Heart right ventricle (tissue), 16 donors: ENCODE data around the gene ZC2HC1C. TPM values are rescaled to one million over a fixed set of nuclear protein-coding genes. Genes with fewer than 3 reads are reported as not detected.
A peak's percentile ranks its signal among the peaks of the same experiment; 100 is the strongest.

Experiments used
- ATAC-seq, 8 donors: fragments of 200-7000 bp; cut with Tn5 transposase; one replicate each; pipeline ENCODE4 v1.9.1; 2020; ENCODE audit warnings: mild to moderate bottlenecking in 8 of 8, moderate library complexity in 8 of 8, moderate number of reproducible peaks in 1 of 8
- DNase-seq, 2 donors: peaks; one replicate each; pipeline ENCODE4 v3.0.0-alpha.2; 2020
- H3K27ac ChIP-seq, 10 donors: fragments of 200-600 bp; sonication (generic) in 2 of 10; one replicate each; pipeline versions ENCODE4 v1.5.0 to v1.8.0; 2020 to 2022; ENCODE audit warnings: mild to moderate bottlenecking in 3 of 10
- H3K27me3 ChIP-seq, 7 donors: fragments of 200-600 bp; one replicate each; pipeline ENCODE4 v1.8.0; 2021 to 2022; ENCODE audit warnings: mild to moderate bottlenecking in 2 of 7
- H3K36me3 ChIP-seq, 9 donors: fragments of 200-600 bp; sonication (generic) in 1 of 9; one replicate each; pipeline versions ENCODE4 v1.5.0 to v1.8.0; 2020 to 2022; ENCODE audit warnings: mild to moderate bottlenecking in 2 of 9
- H3K4me1 ChIP-seq, 9 donors: fragments of 200-600 bp; sonication (generic) in 1 of 9; one replicate each; pipeline versions ENCODE4 v1.5.0 to v1.8.0; 2020 to 2022; ENCODE audit warnings: mild to moderate bottlenecking in 4 of 9
- H3K4me3 ChIP-seq, 10 donors: fragments of 200-600 bp; sonication (generic) in 2 of 10; one replicate each; pipeline versions ENCODE4 v1.5.0 to v1.8.0; 2020 to 2022; ENCODE audit warnings: mild to moderate bottlenecking in 7 of 10, moderate library complexity in 2 of 10
- H3K9me3 ChIP-seq, 11 donors: fragments of 200-600 bp in 10 of 11; sonication (generic) in 2 of 11; one replicate each; pipeline versions ENCODE4 v1.5.0 to v1.8.0; 2013 to 2022; ENCODE audit warnings: mild to moderate bottlenecking in 2 of 11, control low read depth in 1 of 11, moderate library complexity in 1 of 11
- WGBS, 2 donors: extraction: QIAGEN DNeasy Blood & Tissue Kit; methylation state at CpG; one replicate each; pipeline ENCODE4 v1.1.7; 2013; ENCODE audit warnings: inconsistent platforms in 1 of 2; 5-methylcytosine and 5-hydroxymethylcytosine counted together
- intact Hi-C, 10 donors: fragments of 100-400 bp; cut with DNase I; formaldehyde crosslinking; loops; one replicate each; pipeline versions ENCODE4 v1.11.1 to v1.14.2; 2022
- polyA plus RNA-seq, 2 donors: library from polyadenylated mRNA; stranded (reverse); fragments of 200-250 nt; gene quantifications; one replicate each; pipeline ENCODE4 v1.2.3, GENCODE V29; 2013
- total RNA-seq, 10 donors: library from RNA; stranded (reverse); fragmentation: NEBNext Ultra II Directional in 3 of 10; extraction: Animal tissue kit (Norgen Biotek cat#: 25700) in 3 of 10; gene quantifications; one replicate each; pipeline versions ENCODE4 v1.2.1 to v1.2.4, GENCODE V29; 2021 to 2023
- TF ChIP-seq, protein P1 (sequence below), 9 donors: fragments of 200-600 bp; sonication (generic) in 2 of 9; IDR thresholded peaks; one replicate each; pipeline versions ENCODE4 v1.5.0 to v1.8.0; 2021 to 2022; ENCODE audit warnings: antibody characterized with exemption in 9 of 9, mild to moderate bottlenecking in 5 of 9, moderate library complexity in 1 of 9
- donor health status: Arrhythmogenic right ventricular cardiomyopathy.
- donor health status: ischemic (EF 13 %, LVEDD 7.1; RV severe dilation, severe dysfunction).
- donor health status: healthy with polysubstance abuse.
- donor health status: DM: no; HTN: yes; CAD: no.
- donor health status: DM: no; HTN: no; CAD: no.
- donor health status: ischemic (EF 25% LVEDD 6.9; RV normal size, moderate dysfunction).
- donor health status: ischemic (EF 25% LVEDD 5.7; RV mildly dilated, moderate dysfunction).
- donor health status: healthy.
- donor health status: DM: yes; HTN: yes; CAD: no.
- donor health status: Ischemic cardiomyopathy.
- donor health status: ischemic (EF 35%, LVEDD 5.7; RV mildly dilated, moderate dysfunction).
- donor health status: nonischemic (EF 11% LVEDD 7.7; RV severe dilation, severe dysfunction).
- donor health status: DM: yes; HTN: yes; CAD: no.
- donor health status: PGD.
- donor health status: ischemic (EF 29% LVEDD 5.4; RV normal size, mild dysfunction).
- donor health status: nonischemic (EF 23%, LVEDD 6.1; RV moderate dilation, normal function).

The ZC2HC1C gene
- total and polyA plus RNA-seq, 12 donors, result 3.7 to 14.6 (median 8.9) TPM

DNA sequence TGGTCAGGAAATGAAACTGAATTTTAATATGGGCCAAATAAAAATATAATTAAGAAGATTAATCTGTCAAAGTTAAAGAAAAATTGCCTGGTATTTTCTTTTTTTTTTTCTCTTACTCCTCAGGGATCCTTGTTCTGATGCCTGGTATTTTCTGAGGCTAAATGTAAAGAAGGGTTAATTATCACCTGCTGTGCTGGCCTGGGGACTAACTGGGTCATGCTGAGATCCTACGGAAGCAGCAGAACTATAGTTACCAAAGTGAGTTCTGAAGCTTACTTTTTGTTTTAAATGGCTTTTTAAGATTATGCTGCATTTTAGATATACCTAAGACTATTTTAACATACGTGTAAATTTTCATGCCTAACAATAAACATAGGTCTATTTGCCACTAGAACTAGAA is 23.3 kb downstream of the ZC2HC1C start:
- no peak overlapping the region for H3K4me3 ChIP-seq
- ATAC-seq (no peak), DNase-seq (no peak)
- TF ChIP-seq, protein P1, sequence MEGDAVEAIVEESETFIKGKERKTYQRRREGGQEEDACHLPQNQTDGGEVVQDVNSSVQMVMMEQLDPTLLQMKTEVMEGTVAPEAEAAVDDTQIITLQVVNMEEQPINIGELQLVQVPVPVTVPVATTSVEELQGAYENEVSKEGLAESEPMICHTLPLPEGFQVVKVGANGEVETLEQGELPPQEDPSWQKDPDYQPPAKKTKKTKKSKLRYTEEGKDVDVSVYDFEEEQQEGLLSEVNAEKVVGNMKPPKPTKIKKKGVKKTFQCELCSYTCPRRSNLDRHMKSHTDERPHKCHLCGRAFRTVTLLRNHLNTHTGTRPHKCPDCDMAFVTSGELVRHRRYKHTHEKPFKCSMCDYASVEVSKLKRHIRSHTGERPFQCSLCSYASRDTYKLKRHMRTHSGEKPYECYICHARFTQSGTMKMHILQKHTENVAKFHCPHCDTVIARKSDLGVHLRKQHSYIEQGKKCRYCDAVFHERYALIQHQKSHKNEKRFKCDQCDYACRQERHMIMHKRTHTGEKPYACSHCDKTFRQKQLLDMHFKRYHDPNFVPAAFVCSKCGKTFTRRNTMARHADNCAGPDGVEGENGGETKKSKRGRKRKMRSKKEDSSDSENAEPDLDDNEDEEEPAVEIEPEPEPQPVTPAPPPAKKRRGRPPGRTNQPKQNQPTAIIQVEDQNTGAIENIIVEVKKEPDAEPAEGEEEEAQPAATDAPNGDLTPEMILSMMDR (IDR thresholded peaks at IDR 0.05), result no peak
- intact Hi-C loops, result loop anchor here in 1 of 10 donors (5.0 kb wide), 1 partner anchor 185 kb away; no protein-coding TSS in a partner anchor
- H3K4me1 ChIP-seq, result peaks cover 0 to 3% (median 0%) of the 10 kb centered on the region in 9 donors
- WGBS, 2 donors, result 82 to 85% methylated on average over 2 of the region's 2 CpGs
- no peaks in the 10 kb centered on the region for H3K9me3 ChIP-seq
- H3K36me3 ChIP-seq, result peaks cover 0 to 100% (median 62%) of the 10 kb centered on the region in 9 donors
- H3K27me3 ChIP-seq, result no peaks in the 10 kb centered on the region
- no peak overlapping the region for H3K27ac ChIP-seq

DNA sequence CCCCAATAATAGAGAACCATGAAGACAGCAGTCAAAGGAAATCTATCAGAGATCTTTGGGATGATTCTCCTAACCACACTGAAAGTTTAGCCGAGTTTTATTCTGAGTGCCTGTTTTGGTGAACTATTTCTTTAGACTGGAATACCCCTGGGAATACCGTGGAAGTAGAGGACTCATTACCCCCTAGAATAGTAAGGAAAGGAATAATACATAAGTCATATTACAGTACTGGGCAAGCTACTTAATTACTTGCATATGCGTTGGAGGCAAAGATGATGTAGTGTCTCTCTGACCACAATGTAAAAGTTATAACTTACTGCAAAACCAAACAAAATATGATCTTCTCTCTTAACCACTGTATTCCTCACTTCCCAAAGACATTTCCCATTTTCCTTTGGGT is 25.5 kb downstream of the ZC2HC1C start:
- intact Hi-C loops, result loop anchor here in 2 of 10 donors (5.0 kb wide), 2 partner anchors 188 to 233 kb away; no protein-coding TSS in a partner anchor
- DNase-seq (no peak), ATAC-seq (no peak)
- WGBS, 2 donors, result 84 to 93% methylated on average over 3 of the region's 3 CpGs
- Histone ChIP-seq H3K9me3 (no peaks in the 10 kb centered on the region), H3K4me1 (peaks cover 0 to 6% (median 0%) of the 10 kb centered on the region in 9 donors), H3K4me3 (no peak overlapping the region), H3K27me3 (no peaks in the 10 kb centered on the region), H3K36me3 (peaks cover 0 to 100% (median 67%) of the 10 kb centered on the region in 9 donors), H3K27ac (no peak overlapping the region)
- TF ChIP-seq, protein P1 (IDR thresholded peaks at IDR 0.05), result no peak

DNA sequence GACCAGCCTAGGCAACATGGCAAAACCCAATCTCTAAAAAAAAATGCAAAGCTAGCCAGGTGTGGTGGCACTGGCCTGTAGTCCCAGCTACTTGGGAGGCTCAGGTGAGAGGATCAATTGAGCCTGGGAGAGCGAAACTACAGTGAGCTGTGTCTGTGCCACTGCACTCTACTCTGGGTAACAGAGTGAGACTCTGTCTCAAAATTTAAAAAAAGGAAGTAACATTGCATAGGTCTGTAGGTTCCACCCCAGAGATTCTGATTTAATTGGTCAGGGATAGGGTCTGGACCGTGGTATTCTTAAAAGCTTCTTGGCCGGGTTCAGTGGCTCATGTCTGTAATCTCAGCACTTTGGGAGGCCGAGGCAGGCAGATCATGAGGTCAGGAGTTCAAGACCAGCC is 26.2 kb downstream of the ZC2HC1C start:
- Histone ChIP-seq H3K9me3 (no peaks in the 10 kb centered on the region), H3K36me3 (peaks cover 0 to 100% (median 71%) of the 10 kb centered on the region in 9 donors), H3K27me3 (no peaks in the 10 kb centered on the region), H3K27ac (no peak overlapping the region), H3K4me1 (peaks cover 0 to 6% (median 0%) of the 10 kb centered on the region in 9 donors), H3K4me3 (no peak overlapping the region)
- TF ChIP-seq, protein P1 (IDR thresholded peaks at IDR 0.05), result no peak
- no peak for DNase-seq
- ATAC-seq, result no peak
- 92 to 95% methylated on average over 4 of the region's 4 CpGs for WGBS, 2 donors
- intact Hi-C loops, result loop anchor here in 1 of 10 donors (5.0 kb wide), 1 partner anchor 233 kb away; no protein-coding TSS in a partner anchor

DNA sequence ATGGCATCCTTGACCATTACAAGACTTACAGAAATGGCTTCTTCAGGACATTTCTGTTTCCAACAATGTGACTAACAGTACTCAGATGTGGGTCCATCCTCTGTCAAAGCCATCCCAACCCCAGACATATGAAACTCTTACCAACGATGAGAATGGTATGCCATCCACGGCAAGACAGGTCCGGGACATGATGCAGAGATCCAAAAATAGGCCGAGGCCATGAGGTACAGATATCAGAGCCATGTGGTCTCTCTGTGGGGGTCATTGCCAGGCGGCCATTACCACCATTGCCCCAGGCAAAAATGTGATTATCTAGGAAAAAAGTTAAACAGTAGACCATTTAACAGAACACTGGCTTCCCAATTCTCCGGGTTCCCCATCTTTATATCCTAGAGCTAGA is 27.5 kb downstream of the ZC2HC1C start:
- Histone ChIP-seq H3K27me3 (no peaks in the 10 kb centered on the region), H3K27ac (no peak overlapping the region), H3K4me1 (peaks cover 0 to 6% (median 0%) of the 10 kb centered on the region in 9 donors), H3K4me3 (no peak overlapping the region), H3K36me3 (peaks cover 0 to 100% (median 70%) of the 10 kb centered on the region in 9 donors), H3K9me3 (no peaks in the 10 kb centered on the region)
- intact Hi-C loops, result loop anchor here in 1 of 10 donors (5.0 kb wide), 1 partner anchor 235 kb away; no protein-coding TSS in a partner anchor
- ATAC-seq (peak in 6 of 8 donors; percentile 51 to 83 (median 74)), DNase-seq (peak in 1 of 2 donors; percentile 13)
- 61 to 69% methylated on average over 6 of the region's 6 CpGs for WGBS, 2 donors
- TF ChIP-seq, protein P1 (IDR thresholded peaks at IDR 0.05), result no peak
